Left colon (tissue), 2 donors: ENCODE results near the gene CRNKL1. TPM values are rescaled to one million over a fixed set of nuclear protein-coding genes. Genes with fewer than 3 reads are reported as not detected.

Experiments used
- ATAC-seq: fragments of 200-7000 bp; cut with Tn5 transposase; one replicate; pipeline ENCODE4 v1.9.1; 2020; ENCODE audit warnings: mild to moderate bottlenecking, moderate library complexity
- DNase-seq, 2 donors: peaks; one replicate each; pipeline ENCODE4 v3.0.0-alpha.2; 2020
- intact Hi-C, 2 donors: fragments of 100-400 bp; cut with DNase I in 1 of 2; cut with micrococcal nuclease in 1 of 2; formaldehyde crosslinking; loops; one replicate each; pipeline versions ENCODE4 v1.11.2 to v1.14.0; 2022; cut with DNase I, micrococcal nuclease
- total RNA-seq, 2 donors: library from RNA; stranded (reverse); fragmentation: NEBNext Ultra II Directional; extraction: Animal tissue kit (Norgen Biotek cat#: 25700); gene quantifications; one replicate each; pipeline ENCODE4 v1.2.1, GENCODE V29; 2021
- donor health status: DM: no; HTN: no; CAD: no.
- donor health status: DM: yes; HTN: yes; CAD: no.

Gene CRNKL1
- total RNA-seq, 2 donors from 2014 or later, result 15.2 to 22.4 TPM

DNA sequence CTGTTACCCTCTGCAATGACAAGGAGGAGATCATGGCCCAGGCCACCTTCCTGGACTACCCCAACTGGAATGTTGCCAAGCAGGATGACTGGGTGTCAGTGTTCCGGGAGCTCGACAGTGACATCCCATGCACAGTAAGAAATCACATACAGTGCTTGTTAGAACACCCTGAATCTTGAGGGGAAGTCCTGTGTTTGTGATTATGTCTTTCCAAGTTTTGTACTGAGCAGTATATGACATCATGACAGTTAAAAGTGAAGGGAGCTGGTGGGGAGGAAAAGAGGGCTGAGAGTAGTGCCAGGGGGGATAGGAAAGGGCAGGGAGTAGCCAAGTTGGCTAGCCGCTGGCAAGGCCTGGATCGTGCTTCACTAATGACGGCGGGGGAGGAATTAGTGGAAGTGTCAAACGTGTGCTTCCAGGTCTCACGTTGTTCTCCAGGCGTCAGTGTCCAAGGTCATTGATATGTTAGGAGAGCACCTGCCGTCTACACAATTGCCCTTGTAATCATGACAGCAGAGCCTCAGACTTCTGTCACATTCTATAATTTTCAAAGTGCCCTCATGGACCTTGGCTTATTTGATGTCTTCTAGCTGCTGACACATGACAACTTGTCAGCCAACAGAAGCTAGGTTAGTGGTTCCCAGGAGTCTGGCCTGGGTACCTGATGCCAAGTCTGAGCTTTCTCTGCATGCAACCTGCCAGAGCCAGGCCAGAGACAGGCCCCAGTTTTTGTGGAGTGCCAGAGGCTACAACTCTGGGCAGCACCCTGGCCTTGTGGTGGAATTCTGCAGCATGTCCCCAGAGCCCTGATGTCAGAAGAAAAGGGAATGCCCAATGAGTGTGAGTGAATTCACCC, 18.8 kb upstream of the CRNKL1 start:
- no peak for DNase-seq
- intact Hi-C loops, result no loop called here
- ATAC-seq, result no peak

DNA sequence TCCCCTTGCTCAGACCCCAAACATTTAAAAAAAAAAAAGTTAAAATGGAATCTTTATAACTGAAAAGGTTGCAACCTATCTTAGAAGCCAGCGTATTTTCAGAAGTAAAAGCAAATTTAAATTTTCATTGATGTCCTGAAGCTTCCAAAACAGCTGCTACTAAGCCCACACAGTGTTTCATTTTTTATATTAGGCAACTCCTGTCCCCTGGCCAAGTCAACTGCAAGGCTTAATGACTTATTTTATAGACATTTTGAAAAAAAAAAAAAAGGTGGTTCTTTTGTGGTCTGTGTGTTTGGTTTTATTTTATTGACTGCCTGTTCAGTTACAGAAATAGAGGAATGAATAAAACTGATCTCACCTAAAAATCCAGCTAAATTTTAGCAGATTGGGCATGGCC, 13.1 kb upstream of the CRNKL1 start:
- no peak for ATAC-seq
- intact Hi-C loops, result no loop called here

GRCh38 chr20:20063941-20064702, 11.9 kb upstream of the CRNKL1 start:
- intact Hi-C loops, result no loop called here
- peak; percentile 28 for ATAC-seq
- no peak for DNase-seq

More for the DNA sequence above, 13.1 kb upstream of the CRNKL1 start:
- no peak for DNase-seq

DNA sequence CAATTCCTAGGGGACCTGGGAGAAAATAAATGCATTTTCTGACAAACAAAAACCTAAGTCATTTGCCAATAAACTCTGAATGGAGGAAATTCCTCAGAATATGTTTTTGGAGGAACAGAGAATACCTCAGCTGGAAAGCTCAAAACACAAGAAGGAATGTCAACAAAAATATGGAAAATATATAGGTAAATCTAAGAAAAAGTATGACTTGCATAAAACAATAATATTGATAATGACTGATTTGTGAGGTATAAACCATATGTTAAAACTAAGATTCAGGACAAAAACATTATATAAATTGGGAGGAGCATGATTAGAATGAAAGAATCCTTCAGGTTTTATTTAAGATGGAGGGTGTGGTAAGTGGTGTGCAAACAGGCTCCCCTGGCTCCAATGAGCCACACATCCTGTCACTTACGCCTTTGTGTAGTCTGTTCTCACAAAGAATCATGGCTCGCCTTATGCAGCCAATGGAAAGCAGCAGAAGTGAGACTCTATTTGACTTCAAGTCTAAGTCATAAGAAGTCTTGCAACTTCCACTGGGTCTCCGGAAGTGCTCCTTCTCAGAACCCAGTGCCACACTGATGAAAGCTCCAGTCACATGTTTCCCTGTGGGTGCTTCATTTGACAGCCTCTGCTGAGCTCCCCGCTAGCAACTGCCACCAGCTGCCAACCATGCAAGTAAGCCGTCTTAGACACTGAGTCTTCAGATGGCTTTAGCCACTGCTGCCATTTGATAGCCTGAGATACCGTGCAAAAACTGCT, 8.2 kb upstream of the CRNKL1 start:
- intact Hi-C loops, result no loop called here
- ATAC-seq (no peak), DNase-seq (no peak)

DNA sequence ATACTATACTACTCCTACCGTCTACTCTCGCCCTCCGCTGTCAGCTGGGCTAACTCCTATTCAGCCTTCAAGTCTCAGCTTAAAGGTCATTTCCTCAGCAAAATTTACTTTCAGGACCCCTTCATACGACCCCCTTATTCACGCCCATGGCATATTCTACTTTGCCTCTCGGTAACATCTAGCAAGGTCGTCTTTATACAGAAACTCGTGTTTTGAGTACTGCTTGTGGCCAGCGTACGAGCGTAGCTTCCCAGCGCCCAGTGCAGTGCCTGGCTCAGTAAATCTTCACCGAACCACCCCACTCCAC, 546 bp downstream of the CRNKL1 start:
- DNase-seq (peak in 1 of 2 donors; percentile 11), ATAC-seq (peak; percentile 39)
- intact Hi-C loops, result no loop called here

- DNase-seq (no peak), ATAC-seq (no peak)
- intact Hi-C loops, result no loop called here
Observed at GRCh38 chr20:20039752-20040387, 12.4 kb downstream of the CRNKL1 start.

GRCh38 chr20:20038586-20038985, 13.7 kb downstream of the CRNKL1 start:
- DNase-seq, result no peak
- intact Hi-C loops, result no loop called here
- ATAC-seq, result no peak

DNA sequence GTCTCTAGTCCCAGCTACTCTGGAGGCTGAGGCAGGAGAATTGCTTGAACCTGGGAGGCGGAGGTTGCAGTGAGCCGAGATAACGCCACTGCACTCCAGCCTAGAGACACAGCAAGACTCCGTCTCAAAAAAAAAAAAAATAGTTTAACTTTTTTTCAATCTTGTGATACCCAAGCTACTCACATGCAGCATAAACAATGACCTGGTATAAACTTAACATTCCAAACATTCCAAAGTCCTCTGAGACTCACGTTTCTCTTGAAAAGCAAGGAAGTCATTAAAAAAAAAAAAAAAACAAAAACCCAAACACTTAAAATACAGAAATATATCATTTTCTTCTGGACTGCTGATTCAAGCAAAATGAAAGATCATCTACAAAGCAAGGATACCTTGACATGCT, 14.3 kb downstream of the CRNKL1 start:
- DNase-seq (no peak), ATAC-seq (no peak)
- intact Hi-C loops, result no loop called here

DNA sequence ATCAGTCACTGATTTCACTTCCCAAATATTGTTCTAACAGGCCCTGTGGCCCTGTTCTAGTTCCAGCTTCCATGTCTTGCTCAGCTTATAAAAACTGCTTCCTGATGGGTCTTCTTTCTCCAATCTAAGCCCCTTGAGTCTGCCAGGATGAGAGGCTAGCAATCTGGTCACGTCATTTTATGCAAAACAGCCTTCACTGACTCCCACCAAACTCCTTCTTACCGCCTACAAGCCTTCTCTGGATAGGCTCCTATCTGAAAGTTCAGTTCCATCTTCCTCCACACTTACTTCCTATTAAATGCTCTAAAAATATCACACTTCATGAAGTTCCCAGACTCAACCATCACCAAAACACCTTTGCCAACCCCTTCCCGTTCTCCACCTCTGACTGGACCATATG, 15.5 kb downstream of the CRNKL1 start:
- no peak for ATAC-seq
- intact Hi-C loops, result no loop called here
- DNase-seq, result no peak

- DNase-seq (no peak), ATAC-seq (no peak)
- intact Hi-C loops, result no loop called here
Observed at GRCh38 chr20:20034486-20034885, 17.8 kb downstream of the CRNKL1 start.

DNA sequence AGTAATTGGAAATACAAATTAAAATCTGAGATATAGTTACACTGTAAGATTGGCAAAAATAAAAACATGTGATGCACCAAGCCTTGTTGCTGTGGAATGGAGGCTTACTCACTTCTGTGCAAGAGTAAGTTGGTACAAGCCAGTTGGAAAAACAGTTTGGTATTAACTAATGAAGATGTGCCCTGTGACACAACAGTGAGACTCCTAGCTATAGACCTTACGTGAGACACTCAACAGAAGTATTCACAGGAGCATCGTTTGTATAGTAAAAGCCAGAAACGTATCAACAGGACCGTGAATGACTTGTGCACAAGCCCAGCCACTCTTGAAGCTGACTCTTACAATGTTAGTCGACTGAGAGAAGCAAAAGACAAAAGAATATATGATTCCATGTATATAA, 20.5 kb downstream of the CRNKL1 start:
- intact Hi-C loops, result no loop called here
- ATAC-seq (no peak), DNase-seq (no peak)

DNA sequence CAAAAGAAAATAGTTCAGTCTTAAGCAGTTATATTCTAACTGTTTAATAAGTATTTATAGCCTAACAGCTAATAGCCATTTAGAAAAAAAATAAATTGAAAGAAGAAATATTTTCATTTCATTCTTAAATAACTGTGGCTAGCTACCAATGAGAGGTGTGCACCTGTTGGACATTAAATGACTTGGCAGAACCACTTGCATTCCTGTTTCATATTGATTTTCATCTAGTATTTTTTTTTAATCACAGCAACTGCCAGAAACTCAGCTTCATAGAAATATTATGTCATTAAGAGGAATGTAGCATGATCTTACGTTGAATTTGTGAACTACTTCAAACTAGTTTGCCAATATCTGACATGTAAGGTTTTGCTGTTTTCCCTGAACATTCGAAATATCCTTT, 25.0 kb downstream of the CRNKL1 start:
- ATAC-seq (no peak), DNase-seq (no peak)
- intact Hi-C loops, result no loop called here

GRCh38 chr20:20024942-20025341, 27.3 kb downstream of the CRNKL1 start:
- intact Hi-C loops, result no loop called here
- DNase-seq (no peak), ATAC-seq (no peak)

DNA sequence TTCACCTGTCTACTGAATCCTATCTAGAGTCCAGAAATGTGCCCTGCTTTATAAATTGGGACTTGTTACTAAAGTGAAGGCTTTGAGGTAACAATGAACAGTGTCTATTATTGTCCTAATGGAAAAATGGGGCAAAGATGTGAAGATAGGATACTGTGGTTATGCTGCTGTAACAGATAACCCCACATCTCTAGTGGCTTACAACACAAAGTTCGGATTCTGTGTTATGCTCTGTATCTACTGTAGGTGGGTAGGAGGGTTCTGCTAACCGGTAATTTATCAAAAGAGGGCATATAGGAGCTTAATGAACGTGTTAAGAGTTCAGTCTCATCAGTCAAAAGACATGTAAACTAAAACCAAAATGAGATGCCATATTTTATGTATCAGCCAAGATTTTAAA, 28.9 kb downstream of the CRNKL1 start:
- no peak for DNase-seq
- intact Hi-C loops, result no loop called here
- ATAC-seq, result no peak

DNA sequence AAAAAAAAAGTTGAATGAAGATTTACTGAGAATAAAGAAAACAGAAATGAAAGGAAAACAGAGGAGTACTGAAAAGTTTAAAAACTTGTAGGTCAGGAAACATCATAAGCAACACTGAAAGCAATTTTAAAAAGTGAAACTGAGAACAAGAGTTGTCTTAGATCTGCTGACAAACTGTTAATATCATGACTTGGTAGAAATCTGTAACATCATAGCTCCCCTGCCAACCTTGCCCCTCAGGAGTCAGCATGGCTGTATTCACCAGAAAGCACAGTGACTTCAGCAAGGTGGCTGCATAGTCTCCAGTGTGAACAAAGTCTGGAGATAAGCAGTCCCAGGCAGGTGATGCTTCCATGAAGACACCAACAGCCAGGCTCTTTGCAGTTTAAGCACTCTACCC, 29.8 kb downstream of the CRNKL1 start:
- peak; percentile 10 for ATAC-seq
- intact Hi-C loops, result no loop called here

DNA sequence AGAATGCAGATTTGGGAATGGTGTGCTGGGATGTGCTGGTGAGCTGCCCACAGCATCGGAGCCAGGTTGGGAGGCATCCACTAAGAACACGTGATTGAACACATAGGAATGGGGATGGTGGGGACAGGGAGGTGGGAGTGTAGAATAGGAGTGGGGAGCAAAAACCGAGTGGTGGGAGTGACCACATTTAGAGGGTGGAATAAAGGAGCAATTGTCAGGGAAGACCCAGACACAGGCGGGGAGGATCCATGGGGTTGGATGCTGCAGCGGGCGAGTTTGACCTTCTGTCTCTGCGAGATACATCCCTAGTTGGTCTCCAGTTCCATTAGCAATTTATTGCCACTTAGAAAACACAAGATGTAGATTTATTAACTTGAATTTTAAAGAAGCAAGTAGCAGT, 30.4 kb downstream of the CRNKL1 start:
- intact Hi-C loops, result no loop called here
- ATAC-seq (no peak), DNase-seq (no peak)

More for the DNA sequence above, 29.8 kb downstream of the CRNKL1 start:
- DNase-seq, result no peak

DNA sequence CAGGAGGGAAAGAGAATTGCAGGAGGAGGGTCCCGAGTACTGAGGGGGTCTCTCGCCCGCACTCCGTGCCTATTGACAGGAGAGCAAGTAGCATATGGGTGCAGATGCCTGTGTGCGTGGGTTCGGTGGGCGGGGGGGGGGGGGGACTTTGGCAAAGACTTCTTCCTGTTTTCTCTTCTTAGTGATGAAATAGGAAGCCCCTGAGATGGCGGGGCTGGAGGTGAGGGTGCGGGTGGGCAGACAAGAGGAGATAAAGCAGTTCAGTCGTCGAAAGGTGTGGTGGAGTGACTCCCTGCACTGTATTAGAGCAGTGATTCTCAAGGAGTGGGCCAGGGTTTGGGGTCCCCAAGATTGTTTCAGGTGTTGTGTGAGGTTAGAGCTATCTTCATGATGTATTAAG, 31.4 kb downstream of the CRNKL1 start:
- no peak for ATAC-seq
- DNase-seq, result no peak
- intact Hi-C loops, result no loop called here

DNA sequence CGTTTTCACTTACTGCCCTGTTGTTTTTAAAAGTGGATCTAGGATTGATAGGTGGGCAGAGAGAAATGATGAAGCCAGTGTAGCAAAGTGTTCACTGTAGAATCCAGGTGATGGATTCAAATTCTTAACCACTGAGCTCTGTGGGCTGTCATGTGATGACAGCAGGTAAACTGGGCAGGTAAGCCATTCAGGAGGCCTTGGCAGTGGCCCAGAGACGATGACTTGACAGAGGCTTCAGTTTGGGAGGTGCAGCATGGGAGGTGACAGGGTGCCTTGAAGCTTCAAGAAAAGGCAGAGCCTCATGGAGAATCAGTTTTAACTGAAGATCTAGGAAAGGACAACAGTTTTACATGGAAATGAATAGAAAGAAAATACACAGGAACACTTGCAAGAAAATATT, 33.1 kb downstream of the CRNKL1 start:
- intact Hi-C loops, result no loop called here
- no peak for ATAC-seq
- DNase-seq, result no peak

DNA sequence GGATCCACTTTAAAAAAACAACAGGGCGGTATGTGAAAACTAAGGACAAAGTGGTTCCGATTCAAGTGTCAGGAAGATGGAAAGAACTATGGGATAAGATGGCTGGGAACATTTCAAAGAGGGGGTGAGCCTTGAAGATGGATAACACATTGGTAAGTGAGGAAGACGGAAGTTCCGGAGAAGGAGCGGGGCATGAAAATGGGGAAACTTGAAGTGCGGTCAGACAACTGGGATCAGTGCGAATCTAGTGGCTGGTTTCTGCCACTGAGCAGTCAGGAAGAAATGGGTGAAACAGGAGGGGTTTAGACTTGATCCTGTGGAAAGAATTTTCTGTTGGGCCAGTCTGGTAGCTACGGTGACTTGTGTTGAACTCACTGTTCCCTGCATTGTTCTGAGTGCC, 33.9 kb downstream of the CRNKL1 start:
- no peak for DNase-seq
- intact Hi-C loops, result no loop called here
- no peak for ATAC-seq

- ATAC-seq (peak; percentile 26), DNase-seq (no peak)
- intact Hi-C loops, result no loop called here
Observed at GRCh38 chr20:20017844-20018185, 34.5 kb downstream of the CRNKL1 start.
